ENCODE measurements around the gene SIX2. TPM values are rescaled to one million over a fixed set of nuclear protein-coding genes. Genes with fewer than 3 reads are reported as not detected.
A peak's percentile ranks its signal among the peaks of the same experiment; 100 is the strongest.

SIX2 gene
- total and polyA plus RNA-seq, 2 donors from 2014 or later: 0.28 to 0.62 TPM

- no peak for FAIRE-seq
- TF ChIP-seq, protein P1, sequence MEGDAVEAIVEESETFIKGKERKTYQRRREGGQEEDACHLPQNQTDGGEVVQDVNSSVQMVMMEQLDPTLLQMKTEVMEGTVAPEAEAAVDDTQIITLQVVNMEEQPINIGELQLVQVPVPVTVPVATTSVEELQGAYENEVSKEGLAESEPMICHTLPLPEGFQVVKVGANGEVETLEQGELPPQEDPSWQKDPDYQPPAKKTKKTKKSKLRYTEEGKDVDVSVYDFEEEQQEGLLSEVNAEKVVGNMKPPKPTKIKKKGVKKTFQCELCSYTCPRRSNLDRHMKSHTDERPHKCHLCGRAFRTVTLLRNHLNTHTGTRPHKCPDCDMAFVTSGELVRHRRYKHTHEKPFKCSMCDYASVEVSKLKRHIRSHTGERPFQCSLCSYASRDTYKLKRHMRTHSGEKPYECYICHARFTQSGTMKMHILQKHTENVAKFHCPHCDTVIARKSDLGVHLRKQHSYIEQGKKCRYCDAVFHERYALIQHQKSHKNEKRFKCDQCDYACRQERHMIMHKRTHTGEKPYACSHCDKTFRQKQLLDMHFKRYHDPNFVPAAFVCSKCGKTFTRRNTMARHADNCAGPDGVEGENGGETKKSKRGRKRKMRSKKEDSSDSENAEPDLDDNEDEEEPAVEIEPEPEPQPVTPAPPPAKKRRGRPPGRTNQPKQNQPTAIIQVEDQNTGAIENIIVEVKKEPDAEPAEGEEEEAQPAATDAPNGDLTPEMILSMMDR (IDR thresholded peaks at IDR 0.05; ENCODE audit: borderline replicate concordance, extremely low read depth, insufficient read depth): no peak
These were observed 44.5 kb downstream of the SIX2 start for GRCh38 chr2:44964752-44965236.

GRCh38 chr2:44962176-44962695 lies 47.0 kb downstream of the SIX2 start:
- Histone ChIP-seq H3K36me3 (ENCODE audit: control insufficient read depth in 2 of 3, insufficient read depth in 3 of 3, low read length in 3 of 3) (no peaks in the 10 kb centered on the region), H3K27ac (ENCODE audit: low read depth in 2 of 2, low read length in 2 of 2) (no peak overlapping the region), H3K9ac (ENCODE audit: low read length in 3 of 3) (no peak overlapping the region), H3K9me3 (ENCODE audit: control insufficient read depth in 2 of 3, insufficient read depth in 1 of 3, low read length in 3 of 3) (no peaks in the 10 kb centered on the region), H3K4me1 (ENCODE audit: control insufficient read depth in 2 of 3, insufficient read depth in 2 of 3, low read depth in 1 of 3, low read length in 3 of 3) (no peaks in the 10 kb centered on the region), H3K4me3 (ENCODE audit: low read length in 3 of 3) (no peak overlapping the region), H3K27me3 (ENCODE audit: control insufficient read depth, insufficient read depth, low read length) (peaks cover 4% of the 10 kb centered on the region)
- TF ChIP-seq, protein P1 (IDR thresholded peaks at IDR 0.05; ENCODE audit: borderline replicate concordance, extremely low read depth, insufficient read depth): no peak
- DNase-seq: no peak
- intact Hi-C loops (cut with DNase I): no loop called here
- FAIRE-seq: no peak

More at GRCh38 chr2:44964752-44965236, 44.5 kb downstream of the SIX2 start:
- Histone ChIP-seq H3K27ac (ENCODE audit: low read depth in 2 of 2, low read length in 2 of 2) (no peak overlapping the region), H3K9ac (ENCODE audit: low read length in 3 of 3) (no peak overlapping the region), H3K4me1 (ENCODE audit: control insufficient read depth in 2 of 3, insufficient read depth in 2 of 3, low read depth in 1 of 3, low read length in 3 of 3) (no peaks in the 10 kb centered on the region), H3K27me3 (ENCODE audit: control insufficient read depth, insufficient read depth, low read length) (peaks cover 4% of the 10 kb centered on the region), H3K36me3 (ENCODE audit: control insufficient read depth in 2 of 3, insufficient read depth in 3 of 3, low read length in 3 of 3) (no peaks in the 10 kb centered on the region), H3K9me3 (ENCODE audit: control insufficient read depth in 2 of 3, insufficient read depth in 1 of 3, low read length in 3 of 3) (no peaks in the 10 kb centered on the region), H3K4me3 (ENCODE audit: low read length in 3 of 3) (no peak overlapping the region)
- intact Hi-C loops (cut with DNase I): no loop called here
- DNase-seq: peak in 2 of 5 donors; percentile 29 to 53

- Histone ChIP-seq H3K4me3 (ENCODE audit: low read length in 3 of 3) (no peak overlapping the region), H3K9me3 (ENCODE audit: control insufficient read depth in 2 of 3, insufficient read depth in 1 of 3, low read length in 3 of 3) (no peaks in the 10 kb centered on the region), H3K27ac (ENCODE audit: low read depth in 2 of 2, low read length in 2 of 2) (no peak overlapping the region), H3K36me3 (ENCODE audit: control insufficient read depth in 2 of 3, insufficient read depth in 3 of 3, low read length in 3 of 3) (no peaks in the 10 kb centered on the region), H3K9ac (ENCODE audit: low read length in 3 of 3) (no peak overlapping the region), H3K27me3 (ENCODE audit: control insufficient read depth, insufficient read depth, low read length) (peaks cover 8% of the 10 kb centered on the region), H3K4me1 (ENCODE audit: control insufficient read depth in 2 of 3, insufficient read depth in 2 of 3, low read depth in 1 of 3, low read length in 3 of 3) (no peaks in the 10 kb centered on the region)
- FAIRE-seq: no peak
- DNase-seq: peak in 1 of 5 donors; percentile 30
- TF ChIP-seq, protein P1 (IDR thresholded peaks at IDR 0.05; ENCODE audit: borderline replicate concordance, extremely low read depth, insufficient read depth): no peak
- intact Hi-C loops (cut with DNase I): no loop called here
These were observed 48.4 kb downstream of the SIX2 start for GRCh38 chr2:44960871-44961270.
